Measurements from ENCODE around the gene IFT88. TPM values are rescaled to one million over a fixed set of nuclear protein-coding genes. Genes with fewer than 3 reads are reported as not detected.

The IFT88 gene
- total and polyA plus RNA-seq, 11 donors: 3.4 to 11.4 (median 8.2) TPM

DNA sequence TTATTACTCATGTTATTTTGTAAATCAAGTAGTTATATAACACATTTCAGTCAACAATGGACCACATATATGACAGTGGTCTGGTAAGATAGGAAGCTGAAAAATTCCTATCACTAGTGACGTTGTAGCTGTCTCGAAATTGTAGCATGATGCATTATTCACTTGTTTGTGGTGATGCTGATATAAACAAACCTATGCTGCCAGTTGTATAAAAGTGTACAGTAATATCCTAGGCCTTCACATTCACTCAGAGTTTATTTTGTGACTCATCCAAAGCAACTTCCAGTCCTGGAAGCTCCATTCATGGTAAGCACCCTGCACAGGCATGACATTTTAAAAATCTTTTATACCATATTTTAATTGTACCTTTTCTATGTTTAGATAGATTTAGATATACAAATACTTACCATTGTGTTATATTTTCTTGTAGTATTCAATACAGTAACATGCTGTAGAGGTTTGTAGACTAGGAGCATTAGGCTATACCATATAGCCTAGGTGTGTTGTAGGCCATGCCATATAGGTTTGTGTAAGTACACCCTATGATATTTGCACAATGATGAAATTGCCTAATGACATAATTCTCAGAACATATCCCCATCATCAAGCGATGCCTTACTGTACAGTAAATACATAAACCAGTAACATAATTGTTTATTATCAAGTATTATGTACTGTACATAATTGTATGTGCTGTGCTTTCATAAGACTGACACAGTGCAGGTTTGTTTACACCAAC, 49.3 kb downstream of the IFT88 start:
- WGBS, 4 donors: 96 to 98% (median 97%) methylated on average over 3 of the region's 3 CpGs

DNA sequence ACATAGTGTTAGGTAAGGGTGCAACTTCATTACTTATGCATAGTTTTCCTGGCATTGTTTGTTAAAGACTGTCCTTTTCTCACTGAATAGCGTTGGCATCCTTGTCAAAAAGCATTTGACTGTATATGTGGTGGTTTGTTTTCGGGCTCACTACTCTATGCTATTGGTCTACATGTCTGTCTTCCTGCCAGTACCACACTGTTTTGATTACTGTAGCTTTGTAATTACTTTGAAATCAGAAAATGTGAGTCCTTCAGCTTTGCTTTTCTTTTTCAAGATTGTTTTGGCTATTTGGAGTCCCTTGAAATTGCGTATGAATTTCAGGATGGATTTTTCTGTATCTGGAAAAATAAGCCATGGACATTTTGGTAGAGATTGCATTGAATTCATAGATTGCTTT, 56.0 kb downstream of the IFT88 start:
- Histone ChIP-seq H3K27ac (no peak overlapping the region), H3K9me3 (peaks cover 0 to 13% (median 7%) of the 10 kb centered on the region in 12 donors), H3K27me3 (no peaks in the 10 kb centered on the region), H3K36me3 (peaks cover 0 to 49% (median 7%) of the 10 kb centered on the region in 9 donors), H3K4me1 (no peaks in the 10 kb centered on the region), H3K4me3 (no peak overlapping the region)
- ATAC-seq (no peak), DNase-seq (no peak)
- 94 to 99% (median 98%) methylated on average over 3 of the region's 3 CpGs for WGBS, 4 donors
- no peak for TF ChIP-seq POLR2A (IDR thresholded peaks at IDR 0.05)
- TF ChIP-seq, protein P1, sequence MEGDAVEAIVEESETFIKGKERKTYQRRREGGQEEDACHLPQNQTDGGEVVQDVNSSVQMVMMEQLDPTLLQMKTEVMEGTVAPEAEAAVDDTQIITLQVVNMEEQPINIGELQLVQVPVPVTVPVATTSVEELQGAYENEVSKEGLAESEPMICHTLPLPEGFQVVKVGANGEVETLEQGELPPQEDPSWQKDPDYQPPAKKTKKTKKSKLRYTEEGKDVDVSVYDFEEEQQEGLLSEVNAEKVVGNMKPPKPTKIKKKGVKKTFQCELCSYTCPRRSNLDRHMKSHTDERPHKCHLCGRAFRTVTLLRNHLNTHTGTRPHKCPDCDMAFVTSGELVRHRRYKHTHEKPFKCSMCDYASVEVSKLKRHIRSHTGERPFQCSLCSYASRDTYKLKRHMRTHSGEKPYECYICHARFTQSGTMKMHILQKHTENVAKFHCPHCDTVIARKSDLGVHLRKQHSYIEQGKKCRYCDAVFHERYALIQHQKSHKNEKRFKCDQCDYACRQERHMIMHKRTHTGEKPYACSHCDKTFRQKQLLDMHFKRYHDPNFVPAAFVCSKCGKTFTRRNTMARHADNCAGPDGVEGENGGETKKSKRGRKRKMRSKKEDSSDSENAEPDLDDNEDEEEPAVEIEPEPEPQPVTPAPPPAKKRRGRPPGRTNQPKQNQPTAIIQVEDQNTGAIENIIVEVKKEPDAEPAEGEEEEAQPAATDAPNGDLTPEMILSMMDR (IDR thresholded peaks at IDR 0.05): no peak
- intact Hi-C loops (cut with DNase I): no loop called here

More for the DNA sequence above, 49.3 kb downstream of the IFT88 start:
- Histone ChIP-seq H3K9me3 (no peaks in the 10 kb centered on the region), H3K4me3 (no peak overlapping the region), H3K27ac (no peak overlapping the region), H3K27me3 (no peaks in the 10 kb centered on the region), H3K36me3 (peaks cover 0 to 28% (median 6%) of the 10 kb centered on the region in 9 donors), H3K4me1 (no peaks in the 10 kb centered on the region)
- no peak for TF ChIP-seq POLR2A (IDR thresholded peaks at IDR 0.05)
- TF ChIP-seq, protein P1 (IDR thresholded peaks at IDR 0.05): no peak
- DNase-seq: no peak
- no peak for ATAC-seq
- intact Hi-C loops (cut with DNase I): no loop called here

DNA sequence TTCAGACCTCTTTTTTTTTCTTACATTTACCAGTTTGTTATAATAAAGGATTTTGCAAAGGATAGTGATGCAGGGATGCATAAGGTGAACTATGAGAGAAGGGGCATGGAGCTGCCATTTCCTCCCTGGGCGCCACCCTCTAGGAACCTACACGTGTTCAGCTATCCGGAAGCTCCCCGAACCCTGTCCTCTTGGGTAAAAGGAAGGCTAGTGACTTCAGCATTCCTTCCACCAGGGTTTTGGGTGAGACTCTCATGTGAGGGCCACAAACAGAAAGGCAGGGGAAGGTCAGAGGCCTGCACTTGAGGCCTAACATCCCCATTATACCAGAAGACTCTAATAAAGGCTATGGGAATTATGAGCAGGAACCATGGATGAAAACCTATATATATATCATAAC, 57.3 kb downstream of the IFT88 start:
- peaks cover 0 to 47% (median 7%) of the 10 kb centered on the region in 9 donors for H3K36me3 ChIP-seq
- intact Hi-C loops (cut with DNase I): no loop called here
- DNase-seq (no peak), ATAC-seq (no peak)
- peaks cover 0 to 13% (median 7%) of the 10 kb centered on the region in 12 donors for H3K9me3 ChIP-seq
- no peaks in the 10 kb centered on the region for H3K27me3 ChIP-seq
- WGBS, 4 donors: 95 to 96% (median 95%) methylated on average over 4 of the region's 4 CpGs
- H3K4me3 ChIP-seq: no peak overlapping the region
- no peak overlapping the region for H3K27ac ChIP-seq
- no peak for TF ChIP-seq POLR2A (IDR thresholded peaks at IDR 0.05)
- TF ChIP-seq, protein P1 (IDR thresholded peaks at IDR 0.05): no peak
- H3K4me1 ChIP-seq: no peaks in the 10 kb centered on the region

DNA sequence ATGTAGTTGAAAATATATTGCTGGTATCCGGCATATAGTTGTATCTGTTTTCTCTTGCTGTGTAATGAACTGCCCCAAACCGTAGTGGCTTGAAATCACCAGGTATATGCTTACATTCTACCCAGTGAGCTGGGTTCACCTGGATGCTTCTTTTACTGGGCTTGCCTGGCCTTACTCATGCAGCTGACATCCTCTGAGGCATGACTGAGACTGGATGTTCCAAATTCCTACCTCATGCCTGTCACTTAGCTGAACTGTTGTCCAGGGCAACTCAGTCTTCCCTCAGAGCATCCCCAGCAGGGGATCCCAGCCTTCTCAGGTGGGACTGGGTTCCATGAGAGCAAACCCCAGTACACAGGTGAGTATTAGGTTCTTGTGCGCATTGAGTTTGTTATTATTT, 66.8 kb downstream of the IFT88 start:
- WGBS, 4 donors: 93 to 99% (median 97%) methylated on average over 3 of the region's 3 CpGs
- H3K9me3 ChIP-seq: no peaks in the 10 kb centered on the region
- H3K36me3 ChIP-seq: peaks cover 0 to 57% (median 15%) of the 10 kb centered on the region in 9 donors
- TF ChIP-seq, protein P1 (IDR thresholded peaks at IDR 0.05): no peak
- TF ChIP-seq POLR2A (IDR thresholded peaks at IDR 0.05): no peak
- H3K27me3 ChIP-seq: no peaks in the 10 kb centered on the region
- H3K4me1 ChIP-seq: no peaks in the 10 kb centered on the region
- ATAC-seq (no peak), DNase-seq (no peak)
- intact Hi-C loops (cut with DNase I): no loop called here
- H3K4me3 ChIP-seq: no peak overlapping the region
- H3K27ac ChIP-seq: no peak overlapping the region

Data from heart left ventricle (tissue), 16 donors.